Neutrophil (primary cell): ENCODE data around the gene TTC21B.
"Not testable (repeated sequence)": the region's sequence is repeated elsewhere in the genome, so short reads cannot be mapped to it uniquely, and the experiment has no call there.

Source experiments
- H3K27ac ChIP-seq: fragments of 200-600 bp; sonication (generic); 2 replicates; pipeline ENCODE4 v1.5.1; 2016; ENCODE audit warnings: mild to moderate bottlenecking, moderate library complexity
- H3K27me3 ChIP-seq: fragments of 200-600 bp; sonication (generic); 2 replicates; pipeline ENCODE4 v1.6.0; 2016; ENCODE audit warnings: mild to moderate bottlenecking
- H3K36me3 ChIP-seq: fragments of 200-600 bp; sonication (generic); 2 replicates; pipeline ENCODE4 v1.5.1; 2017
- H3K4me1 ChIP-seq, 2 experiments: fragments of 200-600 bp in 1 of 2; sonication (generic) in 1 of 2; 1 replicate in 1 of 2; 2 replicates in 1 of 2; pipeline versions ENCODE4 v1.5.1 to v1.6.1; 2013 to 2016; ENCODE audit warnings: low read depth in 1 of 2, low read length in 1 of 2, mild to moderate bottlenecking in 1 of 2, moderate library complexity in 1 of 2; ENCODE audit not compliant: control insufficient read depth in 1 of 2, insufficient read depth in 1 of 2
- H3K4me3 ChIP-seq, 2 experiments: fragments of 200-600 bp in 1 of 2; sonication (generic) in 1 of 2; 1 replicate in 1 of 2; 2 replicates in 1 of 2; pipeline ENCODE4 v1.5.1; 2013 to 2016; ENCODE audit warnings: low read depth in 1 of 2, low read length in 1 of 2, mild to moderate bottlenecking in 1 of 2, moderate library complexity in 1 of 2
- H3K9me3 ChIP-seq: fragments of 200-600 bp; sonication (generic); 2 replicates; pipeline ENCODE4 v1.5.1; 2016
- CTCF ChIP-seq: fragments of 200-600 bp; sonication (generic); IDR thresholded peaks from 2 replicates; pipeline ENCODE4 v1.5.1; 2016; ENCODE audit warnings: antibody characterized with exemption

The TTC21B gene

GRCh38 chr2:165953655-165954606, at the start of gene TTC21B:
TTC21B (minus strand) TSS chr2:165953776; CDS start chr2:165953705, 71 bp downstream.
- peak; percentile 65 for TF ChIP-seq CTCF
- H3K27me3 ChIP-seq = no peaks in the 10 kb centered on the region
- H3K4me1 ChIP-seq = peaks cover 19 to 21% of the 10 kb centered on the region in 2 experiments
- H3K4me3 ChIP-seq = peak within 1 kb of the TSS; percentile 90 to 91
- H3K27ac ChIP-seq = peak within 1 kb of the TSS; percentile 53
- no peaks in the 10 kb centered on the region for H3K9me3 ChIP-seq
- no peaks in the 10 kb centered on the region for H3K36me3 ChIP-seq

DNA sequence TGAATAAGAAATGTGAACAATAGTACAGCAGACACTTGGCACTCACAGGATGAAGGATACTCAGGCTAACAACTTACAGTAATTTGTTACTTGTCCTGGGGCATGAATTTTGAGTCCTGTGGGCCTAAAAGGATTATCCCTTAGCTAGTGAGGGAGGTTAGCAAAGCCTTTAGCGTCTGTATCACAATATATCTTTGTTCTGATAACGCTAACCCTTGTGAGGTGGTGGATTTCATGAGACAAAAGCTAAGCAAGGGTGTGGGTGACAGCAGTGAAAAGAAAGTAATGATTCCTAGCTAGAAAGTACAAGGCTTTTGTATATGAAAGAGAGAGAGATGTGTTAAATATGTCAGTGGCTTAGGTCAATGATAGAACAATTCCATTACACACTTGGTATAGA, 46.8 kb upstream of the TTC21B start:
- no peaks in the 10 kb centered on the region for H3K9me3 ChIP-seq
- no peaks in the 10 kb centered on the region for H3K4me1 ChIP-seq
- H3K27me3 ChIP-seq = no peaks in the 10 kb centered on the region
- H3K4me3 ChIP-seq = no peak overlapping the region
- no peak overlapping the region for H3K27ac ChIP-seq
- H3K36me3 ChIP-seq = no peaks in the 10 kb centered on the region
- no peak for TF ChIP-seq CTCF

DNA sequence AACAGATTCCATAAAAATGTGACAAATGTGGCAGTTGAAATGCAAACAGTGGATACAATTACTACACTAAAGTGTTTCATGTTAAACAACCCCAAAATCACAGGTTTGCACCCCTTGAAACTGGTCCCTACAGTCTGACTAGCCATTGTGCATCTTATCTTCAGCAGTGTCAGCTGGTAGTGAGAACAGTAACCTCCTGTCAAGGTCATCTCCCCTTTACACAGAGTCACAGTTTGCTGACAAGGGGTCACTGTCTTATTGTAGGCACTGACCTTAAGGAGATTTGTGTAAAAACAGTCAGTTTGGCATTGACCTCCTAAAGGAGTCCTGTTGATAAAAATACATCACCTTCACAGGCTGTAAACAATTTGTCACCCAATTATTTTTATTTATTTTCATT, 37.3 kb upstream of the TTC21B start:
- TF ChIP-seq CTCF = no peak
- Histone ChIP-seq H3K27me3 (no peaks in the 10 kb centered on the region), H3K36me3 (no peaks in the 10 kb centered on the region), H3K4me3 (no peak overlapping the region), H3K9me3 (no peaks in the 10 kb centered on the region), H3K4me1 (no peaks in the 10 kb centered on the region), H3K27ac (no peak overlapping the region)

GRCh38 chr2:165989851-165990250, 36.3 kb upstream of the TTC21B start:
- no peak for TF ChIP-seq CTCF

DNA sequence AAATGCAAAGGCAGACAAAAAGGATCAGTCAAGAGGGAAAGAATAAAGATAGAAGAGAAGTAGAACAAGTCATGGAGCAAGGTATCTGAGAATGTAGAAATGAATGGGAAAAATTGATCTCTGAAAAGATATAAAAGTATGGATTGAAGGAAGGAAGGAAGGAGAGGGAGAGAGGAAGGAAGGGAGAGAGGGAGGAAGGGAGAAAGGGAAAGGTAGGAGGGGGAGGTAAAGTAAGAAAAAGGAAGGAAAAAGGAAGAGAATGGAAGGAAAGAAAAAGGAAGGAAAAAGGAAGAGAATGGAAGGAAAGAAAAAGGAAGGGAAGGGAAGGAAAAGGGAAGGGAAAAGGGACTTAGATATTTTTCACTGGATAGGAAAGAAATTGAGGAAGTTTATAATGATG, 31.5 kb upstream of the TTC21B start:
- no peak for TF ChIP-seq CTCF
- no peaks in the 10 kb centered on the region for H3K9me3 ChIP-seq
- H3K27ac ChIP-seq = no peak overlapping the region
- H3K27me3 ChIP-seq = no peaks in the 10 kb centered on the region
- no peak overlapping the region for H3K4me3 ChIP-seq
- no peaks in the 10 kb centered on the region for H3K36me3 ChIP-seq
- H3K4me1 ChIP-seq = no peaks in the 10 kb centered on the region

More at GRCh38 chr2:165989851-165990250, 36.3 kb upstream of the TTC21B start:
- Histone ChIP-seq H3K4me1 (no peaks in the 10 kb centered on the region), H3K27ac (no peak overlapping the region), H3K36me3 (no peaks in the 10 kb centered on the region), H3K9me3 (no peaks in the 10 kb centered on the region), H3K4me3 (no peak overlapping the region), H3K27me3 (no peaks in the 10 kb centered on the region)

DNA sequence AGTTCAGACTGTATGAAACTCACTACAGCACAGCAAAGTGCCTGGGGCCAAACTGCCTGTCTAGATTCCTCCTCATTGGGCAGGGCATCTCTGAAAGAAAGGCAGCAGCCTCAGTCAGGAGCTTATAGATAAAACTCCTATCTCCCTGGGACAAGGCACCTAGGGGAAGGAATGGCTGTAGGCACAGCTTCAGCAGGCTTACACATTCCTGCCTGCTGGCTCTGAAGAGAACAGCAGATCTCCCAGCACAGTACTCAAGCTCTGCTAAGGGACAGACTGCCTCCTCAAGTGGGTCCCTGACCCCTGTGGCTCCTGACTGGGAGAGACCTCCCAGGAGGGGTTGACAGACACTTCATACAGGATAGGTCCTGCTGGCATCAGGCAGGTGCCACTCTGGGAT, 18.6 kb upstream of the TTC21B start:
- not testable (repeated sequence) for H3K4me3 ChIP-seq, H3K27me3 ChIP-seq, H3K27ac ChIP-seq, H3K9me3 ChIP-seq, H3K36me3 ChIP-seq, H3K4me1 ChIP-seq
